Amygdala (tissue), 56 donors: ENCODE data around the gene BHLHE40.

Source experiments
- DNase-seq, 56 donors: peaks; one replicate each; lab custom pipeline; 2025; lab: John Stamatoyannopoulos, UW

The BHLHE40 gene

DNA sequence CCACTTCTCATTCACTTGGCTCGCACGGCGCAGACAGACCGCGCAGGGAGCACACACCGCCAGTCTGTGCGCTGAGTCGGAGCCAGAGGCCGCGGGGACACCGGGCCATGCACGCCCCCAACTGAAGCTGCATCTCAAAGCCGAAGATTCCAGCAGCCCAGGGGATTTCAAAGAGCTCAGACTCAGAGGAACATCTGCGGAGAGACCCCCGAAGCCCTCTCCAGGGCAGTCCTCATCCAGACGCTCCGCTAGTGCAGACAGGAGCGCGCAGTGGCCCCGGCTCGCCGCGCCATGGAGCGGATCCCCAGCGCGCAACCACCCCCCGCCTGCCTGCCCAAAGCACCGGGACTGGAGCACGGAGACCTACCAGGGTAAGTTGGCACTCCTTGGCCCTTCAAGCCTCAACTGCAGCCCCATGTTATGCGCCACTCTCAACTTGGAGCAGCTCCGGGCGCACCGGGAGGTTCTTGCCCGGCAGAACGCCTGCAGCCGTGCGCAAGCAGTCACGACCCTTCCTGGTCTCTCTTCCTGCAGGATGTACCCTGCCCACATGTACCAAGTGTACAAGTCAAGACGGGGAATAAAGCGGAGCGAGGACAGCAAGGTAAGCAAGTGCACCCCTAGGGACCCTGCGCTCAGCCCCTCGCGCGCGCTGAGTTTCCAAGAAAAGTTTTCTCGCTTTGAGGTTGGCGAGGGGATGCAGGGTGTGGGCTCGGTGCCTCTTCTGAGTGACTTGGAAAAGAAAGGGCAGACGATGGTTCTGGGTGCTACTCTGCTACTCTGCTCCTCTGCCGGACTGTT is at the start of gene BHLHE40:
BHLHE40 (plus strand) TSS at position 10 of the 801 bp plus-strand sequence; CDS start at position 292, 282 bp downstream.
- peak in 9 of 56 donors; percentile 42 to 83 (median 71) for DNase-seq

DNA sequence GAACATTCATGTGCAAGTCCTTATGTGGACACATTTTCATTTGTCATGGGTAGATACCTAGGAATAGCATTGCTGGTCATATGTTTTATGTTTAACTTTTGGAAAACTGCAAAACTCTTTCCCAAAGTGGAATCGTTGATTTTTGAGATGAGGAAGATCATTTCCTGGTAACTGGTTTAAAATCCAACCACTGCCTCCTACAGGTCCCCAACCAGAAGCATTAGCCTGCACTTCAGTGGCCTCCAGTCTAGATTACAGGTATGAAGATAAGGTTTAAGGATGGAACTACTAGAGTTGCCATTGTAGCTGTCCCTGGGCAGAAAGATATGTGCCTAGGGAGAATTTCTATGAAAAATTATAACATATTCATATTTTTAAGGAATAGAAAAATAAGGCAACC is 48.7 kb upstream of the BHLHE40 start:
- DNase-seq: no peak

GRCh38 chr3:4934050-4934449 is 45.2 kb upstream of the BHLHE40 start:
- no peak for DNase-seq

DNA sequence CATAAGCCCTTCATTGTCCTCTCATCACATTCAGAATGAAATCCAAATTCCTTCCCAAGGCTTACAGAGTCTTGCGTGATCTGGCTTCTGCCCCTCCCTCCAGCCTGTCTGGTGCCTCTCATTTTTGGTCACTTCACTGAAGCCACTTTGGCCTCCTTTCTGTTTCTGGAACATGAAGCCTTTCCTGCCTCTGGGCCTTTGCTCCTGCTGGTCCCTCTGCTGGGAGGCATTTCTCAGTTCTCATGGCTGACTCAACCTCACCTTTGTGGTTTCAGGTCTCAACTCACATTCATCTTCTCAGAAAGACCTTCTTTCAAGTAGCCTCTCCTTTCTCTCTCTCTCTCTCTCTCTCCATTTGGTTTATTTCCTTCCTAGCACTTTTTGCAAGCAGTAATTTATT is 43.9 kb upstream of the BHLHE40 start:
- no peak for DNase-seq

DNA sequence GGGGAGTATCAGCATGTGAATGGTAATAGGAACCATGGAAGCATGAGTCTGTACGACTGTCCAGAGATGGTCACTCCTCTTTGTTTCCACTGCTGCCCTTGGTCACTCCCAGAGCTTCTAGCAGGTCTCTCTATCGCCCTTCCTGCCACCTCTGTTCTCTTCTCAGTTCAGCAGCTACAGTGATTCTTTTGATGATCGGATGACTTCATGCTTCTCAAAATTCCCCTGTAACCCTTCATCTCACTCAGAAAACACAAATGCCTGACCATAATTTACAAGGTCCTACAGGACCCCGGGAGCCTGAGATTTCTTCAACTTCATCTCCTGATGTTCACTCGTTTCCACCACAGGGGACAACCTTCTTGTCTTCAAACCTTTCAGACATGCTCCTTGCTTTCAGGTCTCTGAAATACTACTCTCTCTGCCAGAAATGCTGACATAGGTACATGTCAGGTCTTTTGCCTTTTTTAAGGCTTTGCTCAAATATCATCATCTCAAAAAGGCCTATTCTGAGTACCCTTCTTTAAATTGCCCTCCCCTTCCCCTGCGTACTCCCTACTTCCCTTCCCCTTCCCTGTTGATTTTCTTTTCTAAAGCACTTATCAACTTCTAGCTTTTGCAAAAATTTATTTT is 42.1 kb upstream of the BHLHE40 start:
- no peak for DNase-seq

DNA sequence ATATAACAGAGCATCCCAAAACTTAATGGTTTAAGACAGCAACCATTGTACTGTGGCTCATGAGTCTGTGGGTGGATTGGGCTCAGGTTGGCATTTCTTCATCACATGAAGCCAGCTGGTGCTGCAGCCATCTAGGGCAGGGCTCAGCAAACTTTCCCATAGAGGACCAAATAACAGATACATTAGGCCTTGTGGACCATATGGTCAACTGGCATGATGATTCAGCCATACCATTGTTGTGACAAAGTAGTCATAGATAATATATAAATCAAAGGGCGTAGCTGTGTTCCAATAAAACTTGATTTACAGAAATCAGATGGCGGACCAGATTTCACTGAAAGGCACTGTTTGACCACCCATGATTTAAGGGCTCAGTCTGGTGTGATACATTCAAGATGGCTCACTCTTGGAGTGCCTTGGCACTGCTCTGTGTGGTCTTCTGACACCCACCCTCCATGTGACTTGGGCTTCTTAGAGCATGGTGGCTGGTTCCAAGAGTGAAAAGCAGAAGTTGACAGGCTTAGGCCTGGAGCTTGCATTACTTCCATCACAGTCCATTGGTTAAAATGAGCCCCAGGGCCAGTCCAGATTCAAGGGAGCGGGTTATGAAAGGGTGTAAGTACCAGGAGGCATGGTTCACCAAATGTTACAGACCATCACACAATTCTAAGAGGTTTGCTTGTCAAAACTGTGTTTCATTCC is 40.8 kb upstream of the BHLHE40 start:
- DNase-seq: no peak

DNA sequence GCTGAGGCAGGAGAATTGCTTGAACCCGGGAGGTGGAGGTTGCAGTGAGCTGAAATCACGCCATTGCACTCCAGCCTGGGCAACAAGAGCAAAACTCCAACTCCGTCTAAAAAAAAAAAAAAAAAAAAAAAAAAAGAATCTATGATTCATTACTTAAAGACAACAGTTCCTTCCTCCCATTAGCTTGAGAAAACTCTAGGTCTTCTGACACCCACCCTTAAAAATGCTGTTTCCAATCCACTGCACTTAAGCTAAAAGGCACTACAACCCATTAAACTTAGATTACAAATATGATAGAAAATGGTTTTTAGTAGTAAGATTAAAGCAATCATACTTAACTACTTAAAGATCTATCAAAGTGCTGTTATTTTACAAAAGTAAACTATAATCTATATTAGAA is 40.0 kb upstream of the BHLHE40 start:
- no peak for DNase-seq

DNA sequence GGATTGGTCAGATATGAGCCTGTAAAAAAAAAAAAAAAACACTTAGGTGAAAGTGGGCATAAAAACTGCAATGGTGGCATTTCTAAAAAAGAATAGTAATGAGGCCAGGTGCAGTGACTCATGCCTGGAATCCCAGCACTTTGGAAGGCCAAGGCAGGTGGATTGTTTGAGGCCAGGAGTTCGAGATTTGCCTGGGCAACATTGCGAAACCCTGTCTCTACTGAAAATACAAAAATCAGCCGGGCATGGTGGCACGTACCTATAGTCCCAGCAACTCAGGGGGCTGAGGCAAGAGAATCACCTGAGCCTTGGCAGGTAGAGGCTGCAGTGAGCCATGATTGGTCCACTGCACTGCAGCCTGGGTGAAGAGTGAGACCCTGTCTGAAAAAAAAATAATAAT is 38.3 kb upstream of the BHLHE40 start:
- no peak for DNase-seq

DNA sequence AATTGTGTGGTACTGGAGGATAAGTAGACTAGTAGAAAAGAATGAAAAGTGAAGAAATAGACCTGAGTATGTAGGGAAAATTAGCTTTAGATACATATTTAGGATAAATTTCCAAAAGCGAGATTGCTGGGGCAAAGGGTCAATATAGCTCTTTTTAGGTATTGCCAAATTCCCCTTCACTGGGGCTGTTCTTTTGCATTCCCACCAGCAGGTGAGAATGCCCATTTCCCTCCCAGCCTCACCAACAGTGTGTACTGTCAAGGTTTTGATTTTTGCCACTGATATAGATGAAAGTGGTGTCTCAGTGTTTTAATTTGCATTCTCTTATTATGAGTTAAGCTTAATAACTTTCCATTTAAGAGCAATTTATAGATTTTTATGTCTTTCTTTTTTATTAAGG is 35.7 kb upstream of the BHLHE40 start:
- DNase-seq: no peak

DNA sequence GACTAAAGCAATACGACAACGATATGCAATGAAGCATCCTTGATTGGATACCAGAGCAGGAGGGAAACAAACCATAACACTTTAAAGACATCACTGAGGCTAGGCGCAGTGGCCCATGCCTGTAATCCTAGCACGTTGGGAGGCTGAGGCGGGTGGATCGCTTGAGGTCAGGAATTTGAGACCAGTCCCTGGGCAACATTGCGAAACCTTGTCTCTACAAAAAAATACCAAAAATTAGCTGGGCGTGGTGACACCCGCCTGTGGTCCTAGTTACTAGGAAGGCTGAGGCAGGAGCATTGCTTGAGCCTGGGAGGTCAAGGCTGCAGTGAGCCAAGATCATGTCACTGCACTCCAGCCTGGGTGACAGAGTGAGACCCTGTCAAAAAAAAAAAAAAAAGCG is 33.9 kb upstream of the BHLHE40 start:
- DNase-seq: no peak

DNA sequence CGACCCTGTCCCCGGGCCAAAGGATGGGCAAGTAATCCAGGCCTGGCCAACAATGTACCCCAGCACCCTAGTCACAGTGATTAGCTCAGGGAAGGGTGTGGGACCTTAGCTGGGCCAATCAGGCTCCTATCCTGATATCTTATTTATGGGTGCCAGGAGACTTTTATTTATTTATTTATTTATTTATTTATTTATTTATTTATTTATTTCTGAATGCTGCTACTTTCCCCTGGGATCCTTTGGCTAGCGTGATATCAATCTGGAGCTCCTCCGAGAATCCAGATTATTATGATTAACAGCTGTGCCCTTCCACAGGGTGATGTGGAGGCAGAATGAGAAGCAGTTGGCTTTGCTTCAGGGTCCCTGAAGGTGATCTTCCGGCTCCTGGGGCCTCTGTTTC is 32.2 kb upstream of the BHLHE40 start:
- DNase-seq: no peak

DNA sequence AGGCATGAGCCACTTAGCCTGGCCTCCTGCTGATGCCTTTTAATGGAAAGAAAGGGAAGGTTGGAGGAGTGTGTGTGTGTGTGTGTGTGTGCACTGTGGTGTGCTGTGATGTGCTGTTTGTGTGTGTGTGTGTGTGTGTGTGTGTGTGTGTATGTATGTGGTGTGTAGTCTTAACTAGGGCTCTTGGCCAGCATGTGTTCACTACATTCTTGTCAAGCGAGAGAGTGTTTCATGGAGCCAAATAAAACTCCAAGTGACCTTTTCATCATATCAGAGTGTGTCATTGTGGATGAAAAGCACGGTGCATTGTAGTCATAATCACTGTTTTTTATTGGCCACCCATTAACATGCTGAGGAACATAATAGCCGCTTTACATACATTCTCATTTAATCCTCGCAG is 30.8 kb upstream of the BHLHE40 start:
- no peak for DNase-seq

GRCh38 chr3:4949004-4949403 is 30.2 kb upstream of the BHLHE40 start:
- no peak for DNase-seq

DNA sequence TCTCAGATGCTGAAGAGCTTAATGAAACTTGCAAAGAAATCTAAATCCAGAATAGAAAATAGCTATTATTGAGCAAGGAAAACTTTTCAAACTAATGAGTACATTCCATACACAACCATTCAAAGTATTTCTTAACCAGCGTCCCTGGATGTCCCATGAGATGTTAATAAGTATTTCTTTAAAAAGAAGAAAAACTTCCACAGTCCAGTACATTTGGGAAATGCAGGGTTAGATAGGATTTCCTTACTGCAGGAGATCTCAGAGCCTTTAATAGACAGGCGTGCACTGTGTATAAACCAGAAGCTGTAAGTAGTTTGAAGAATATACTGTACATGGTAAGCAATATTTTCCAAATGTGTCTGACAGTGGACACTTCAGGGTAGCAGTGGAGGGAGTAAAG is 29.6 kb upstream of the BHLHE40 start:
- no peak for DNase-seq

- no peak for DNase-seq
These were observed 28.9 kb upstream of the BHLHE40 start for GRCh38 chr3:4950351-4950784.

DNA sequence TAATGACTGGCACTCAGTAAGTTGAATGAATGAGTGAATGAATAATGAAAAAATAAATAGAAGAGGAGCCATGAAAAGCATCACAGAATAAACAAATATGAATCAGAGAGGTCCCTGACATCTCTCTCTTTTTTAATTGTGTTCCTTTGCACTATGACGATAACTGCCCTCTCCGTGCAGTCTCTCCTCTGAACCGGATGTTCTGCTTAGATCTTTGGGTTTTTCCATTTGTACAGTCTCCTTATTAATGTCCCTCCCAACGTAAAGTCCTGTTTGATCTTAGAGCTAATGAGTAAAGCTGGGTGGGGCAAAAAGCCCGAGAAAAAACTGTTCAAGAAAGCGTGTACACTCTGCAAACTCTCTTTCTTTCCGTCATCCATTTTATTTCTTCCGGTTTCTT is 28.3 kb upstream of the BHLHE40 start:
- DNase-seq: no peak

DNA sequence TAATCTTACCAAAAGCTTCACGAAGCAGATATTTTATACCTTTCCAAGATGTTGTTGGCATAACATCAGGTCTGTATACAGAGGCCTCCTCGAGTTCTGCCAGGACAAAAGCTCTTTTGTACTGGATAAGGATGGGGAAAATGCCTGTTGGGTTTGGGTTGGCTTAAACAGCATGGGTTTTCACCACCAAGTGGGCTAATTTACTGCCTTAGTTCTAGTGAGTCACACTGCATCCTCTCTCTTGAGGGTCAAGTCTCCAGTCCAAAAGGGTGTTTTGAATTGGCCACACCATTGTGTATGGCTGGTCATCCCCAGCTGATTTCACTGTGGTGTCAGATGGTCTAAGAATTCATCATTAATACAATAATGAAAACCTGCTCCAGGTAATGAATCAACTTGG is 26.1 kb upstream of the BHLHE40 start:
- no peak for DNase-seq

- DNase-seq: no peak
These were observed 24.8 kb upstream of the BHLHE40 start for GRCh38 chr3:4954256-4955000.

GRCh38 chr3:4956099-4956498 is 23.1 kb upstream of the BHLHE40 start:
- DNase-seq: no peak

- peak in 2 of 56 donors; percentile 6 to 11 for DNase-seq
These were observed 22.5 kb upstream of the BHLHE40 start for GRCh38 chr3:4956738-4957137.

DNA sequence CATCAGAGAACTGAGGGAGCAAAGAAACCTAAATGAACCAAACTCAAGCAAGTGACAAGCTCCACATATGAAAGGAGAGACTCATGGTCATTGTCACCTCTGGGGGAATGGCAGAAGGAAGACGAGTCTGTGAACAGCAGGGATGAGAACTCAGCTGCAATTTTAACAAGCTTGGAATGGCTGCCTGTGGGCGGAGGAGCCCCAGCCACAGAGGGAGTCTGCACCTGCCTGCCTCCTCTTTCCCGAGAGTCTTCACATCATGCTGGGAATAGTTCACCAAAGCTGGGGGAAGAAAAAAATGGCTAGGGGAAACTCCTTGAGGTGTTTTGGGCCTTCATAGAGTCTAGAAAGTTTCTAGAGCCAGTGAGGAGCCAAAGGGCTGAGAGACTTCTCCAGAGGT is 21.3 kb upstream of the BHLHE40 start:
- peak in 1 of 56 donors; percentile 47 for DNase-seq
